H9 (cell line): ENCODE measurements around the gene EED. TPM values are rescaled to one million over a fixed set of nuclear protein-coding genes. Genes with fewer than 3 reads are reported as not detected.

Source experiments
- DNase-seq: peaks from one replicate; pipeline ENCODE4 v3.0.0-alpha.2; 2017
- H2AFZ ChIP-seq: one replicate; pipeline ENCODE4 v1.6.1; 2013; ENCODE audit warnings: mild to moderate bottlenecking, low read length, control low read depth, moderate library complexity
- H2AK5ac ChIP-seq: 2 replicates; pipeline ENCODE4 v1.6.1; 2013; ENCODE audit warnings: low read length, control low read depth, mixed read lengths; ENCODE audit not compliant: insufficient read length
- H2BK120ac ChIP-seq: one replicate; pipeline ENCODE4 v1.6.1; 2013; ENCODE audit warnings: low read depth, mild to moderate bottlenecking, low read length, control low read depth, inconsistent platforms; ENCODE audit not compliant: poor library complexity, severe bottlenecking
- H2BK12ac ChIP-seq: 2 replicates; pipeline ENCODE4 v1.6.1; 2013; ENCODE audit warnings: low read length, control low read depth, mixed read lengths, low read depth; ENCODE audit not compliant: insufficient read length
- H2BK15ac ChIP-seq: 2 replicates; pipeline ENCODE4 v1.6.1; 2013; ENCODE audit warnings: low read depth, low read length, control low read depth
- H2BK20ac ChIP-seq: one replicate; pipeline ENCODE4 v1.6.1; 2013; ENCODE audit warnings: low read depth, mild to moderate bottlenecking, low read length, control low read depth, inconsistent platforms; ENCODE audit not compliant: poor library complexity, severe bottlenecking
- H2BK5ac ChIP-seq: 2 replicates; pipeline ENCODE4 v1.6.1; 2013; ENCODE audit warnings: low read length, control low read depth, mixed read lengths; ENCODE audit not compliant: insufficient read length
- H3K14ac ChIP-seq: 2 replicates; pipeline ENCODE4 v1.6.1; 2013; ENCODE audit warnings: low read length, control low read depth; ENCODE audit not compliant: insufficient read depth
- H3K18ac ChIP-seq: 2 replicates; pipeline ENCODE4 v1.6.1; 2013; ENCODE audit warnings: low read depth, mild to moderate bottlenecking, mixed read lengths, low read length, control low read depth; ENCODE audit not compliant: insufficient read length
- H3K23ac ChIP-seq: 2 replicates; pipeline ENCODE4 v1.6.1; 2013; ENCODE audit warnings: low read length, control low read depth, mixed read lengths, low read depth; ENCODE audit not compliant: insufficient read length
- H3K23me2 ChIP-seq: 2 replicates; pipeline ENCODE4 v1.6.1; 2013; ENCODE audit warnings: low read depth, mild to moderate bottlenecking, mixed read lengths, low read length, control low read depth; ENCODE audit not compliant: insufficient read length, poor library complexity, severe bottlenecking
- H3K27ac ChIP-seq: 2 replicates; pipeline ENCODE4 v1.5.1; 2013; ENCODE audit warnings: low read length, control low read depth, mixed read lengths, low read depth; ENCODE audit not compliant: insufficient read length
- H3K27me3 ChIP-seq: 2 replicates; pipeline ENCODE4 v1.6.1; 2013; ENCODE audit warnings: low read length, control low read depth, inconsistent platforms; ENCODE audit not compliant: insufficient read depth
- H3K4ac ChIP-seq: 2 replicates; pipeline ENCODE4 v1.6.1; 2013; ENCODE audit warnings: low read depth, mild to moderate bottlenecking, control low read depth, inconsistent platforms, low read length, moderate library complexity
- H3K4me1 ChIP-seq: 2 replicates; pipeline ENCODE4 v1.6.1; 2013; ENCODE audit warnings: low read length, control low read depth, inconsistent platforms; ENCODE audit not compliant: insufficient read depth
- H3K4me2 ChIP-seq: 2 replicates; pipeline ENCODE4 v1.6.1; 2013; ENCODE audit warnings: low read length, control low read depth, mixed read lengths; ENCODE audit not compliant: insufficient read length, insufficient read depth
- H3K56ac ChIP-seq: 2 replicates; pipeline ENCODE4 v1.6.1; 2013; ENCODE audit warnings: low read depth, mild to moderate bottlenecking, mixed read lengths, low read length, control low read depth; ENCODE audit not compliant: insufficient read length
- H3K79me1 ChIP-seq: 2 replicates; pipeline ENCODE4 v1.6.1; 2013; ENCODE audit warnings: low read depth, mild to moderate bottlenecking, moderate library complexity, low read length, control low read depth, inconsistent platforms; ENCODE audit not compliant: insufficient read depth, poor library complexity, severe bottlenecking
- H3K79me2 ChIP-seq: 2 replicates; pipeline ENCODE4 v1.6.1; 2013; ENCODE audit warnings: low read length, control low read depth, inconsistent platforms; ENCODE audit not compliant: insufficient read depth
- H3K9ac ChIP-seq: 2 replicates; pipeline ENCODE4 v1.6.1; 2013; ENCODE audit warnings: low read length, control low read depth, mixed read lengths; ENCODE audit not compliant: insufficient read length; ENCODE audit errors: extremely low read depth
- H3K9me3 ChIP-seq: one replicate; pipeline ENCODE4 v1.6.1; 2013; ENCODE audit warnings: low read depth, low read length, inconsistent platforms; ENCODE audit not compliant: control insufficient read depth
- H3T11ph ChIP-seq: one replicate; pipeline ENCODE4 v1.6.1; 2013; ENCODE audit warnings: mild to moderate bottlenecking, low read length, control low read depth, inconsistent platforms
- H4K20me1 ChIP-seq: one replicate; pipeline ENCODE4 v1.6.1; 2013; ENCODE audit not compliant: control insufficient read depth, insufficient read length, insufficient read depth
- H4K5ac ChIP-seq: 2 replicates; pipeline ENCODE4 v1.6.1; 2013; ENCODE audit warnings: low read depth, mild to moderate bottlenecking, mixed read lengths, low read length, control low read depth; ENCODE audit not compliant: insufficient read length
- H4K8ac ChIP-seq: replicated peaks from 2 replicates; pipeline ENCODE4 v1.6.1; 2013; ENCODE audit warnings: low read length, control low read depth, mixed read lengths, low read depth; ENCODE audit not compliant: insufficient read length
- H4K91ac ChIP-seq: 2 replicates; pipeline ENCODE4 v1.6.1; 2013; ENCODE audit warnings: low read depth, mild to moderate bottlenecking, moderate library complexity, mixed read lengths, low read length, control low read depth; ENCODE audit not compliant: insufficient read length
- H3K27ac Mint-ChIP-seq, 3 experiments: 2 replicates in 2 of 3; 3 replicates in 1 of 3; pipeline ENCODE4 v1.8.0; 2020 to 2021; ENCODE audit warnings: mixed read lengths in 3 of 3, mild to moderate bottlenecking in 1 of 3, moderate library complexity in 1 of 3
- H3K27me3 Mint-ChIP-seq: 2 replicates; pipeline ENCODE4 v1.8.0; 2021; ENCODE audit warnings: low read depth, mild to moderate bottlenecking, moderate library complexity, mixed read lengths
- H3K36me3 Mint-ChIP-seq, 3 experiments: 2 replicates in 2 of 3; 3 replicates in 1 of 3; pipeline ENCODE4 v1.8.0; 2020 to 2021; ENCODE audit warnings: low read depth in 3 of 3, mixed read lengths in 3 of 3; ENCODE audit not compliant: insufficient read depth in 1 of 3
- H3K4me1 Mint-ChIP-seq, 2 experiments: 2 replicates each; pipeline ENCODE4 v1.8.0; 2020; ENCODE audit warnings: mixed read lengths in 2 of 2
- H3K4me3 Mint-ChIP-seq, 2 experiments: 2 replicates in 1 of 2; 3 replicates in 1 of 2; pipeline ENCODE4 v1.8.0; 2020 to 2021; ENCODE audit warnings: mild to moderate bottlenecking in 2 of 2, mixed read lengths in 2 of 2, moderate library complexity in 1 of 2
- H3K9me3 Mint-ChIP-seq, 2 experiments: 2 replicates in 1 of 2; 3 replicates in 1 of 2; pipeline ENCODE4 v1.8.0; 2020; ENCODE audit warnings: mild to moderate bottlenecking in 2 of 2, mixed read lengths in 2 of 2, moderate library complexity in 1 of 2
- WGBS: extraction: QIAGEN DNeasy Blood & Tissue Kit; methylation state at CpG from one replicate; pipeline ENCODE4 v1.1.7; 2013; ENCODE audit warnings: missing lambda C conversion rate, low lambda C conversion rate, mixed read lengths; ENCODE audit not compliant: insufficient read length; ENCODE audit errors: extremely low coverage; 5-methylcytosine and 5-hydroxymethylcytosine counted together
- total RNA-seq: library from RNA; stranded (reverse); gene quantifications from 2 replicates; pipeline ENCODE4 v1.2.1, GENCODE V29; 2021
- TF ChIP-seq, protein P1 (sequence below): fragments of 200-600 bp; sonication (generic); conservative IDR thresholded peaks from 3 replicates; pipeline ENCODE4 v1.8.0; 2021; ENCODE audit warnings: antibody characterized with exemption, mild to moderate bottlenecking

EED gene
- total RNA-seq, 1 experiment from 2014 or later = 34.1 TPM

- no peaks in the 10 kb centered on the region for H3K27me3 Mint-ChIP-seq
- no peak overlapping the region for H2BK15ac ChIP-seq
- H3K14ac ChIP-seq = no peak overlapping the region
- H3K56ac ChIP-seq = no peak overlapping the region
- H4K20me1 ChIP-seq = no peaks in the 10 kb centered on the region
- no peak overlapping the region for H3K4ac ChIP-seq
- no peak overlapping the region for H2AFZ ChIP-seq
- TF ChIP-seq, protein P1, sequence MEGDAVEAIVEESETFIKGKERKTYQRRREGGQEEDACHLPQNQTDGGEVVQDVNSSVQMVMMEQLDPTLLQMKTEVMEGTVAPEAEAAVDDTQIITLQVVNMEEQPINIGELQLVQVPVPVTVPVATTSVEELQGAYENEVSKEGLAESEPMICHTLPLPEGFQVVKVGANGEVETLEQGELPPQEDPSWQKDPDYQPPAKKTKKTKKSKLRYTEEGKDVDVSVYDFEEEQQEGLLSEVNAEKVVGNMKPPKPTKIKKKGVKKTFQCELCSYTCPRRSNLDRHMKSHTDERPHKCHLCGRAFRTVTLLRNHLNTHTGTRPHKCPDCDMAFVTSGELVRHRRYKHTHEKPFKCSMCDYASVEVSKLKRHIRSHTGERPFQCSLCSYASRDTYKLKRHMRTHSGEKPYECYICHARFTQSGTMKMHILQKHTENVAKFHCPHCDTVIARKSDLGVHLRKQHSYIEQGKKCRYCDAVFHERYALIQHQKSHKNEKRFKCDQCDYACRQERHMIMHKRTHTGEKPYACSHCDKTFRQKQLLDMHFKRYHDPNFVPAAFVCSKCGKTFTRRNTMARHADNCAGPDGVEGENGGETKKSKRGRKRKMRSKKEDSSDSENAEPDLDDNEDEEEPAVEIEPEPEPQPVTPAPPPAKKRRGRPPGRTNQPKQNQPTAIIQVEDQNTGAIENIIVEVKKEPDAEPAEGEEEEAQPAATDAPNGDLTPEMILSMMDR = no peak
- H3K18ac ChIP-seq = no peak overlapping the region
- H2BK20ac ChIP-seq = no peak overlapping the region
- no peak overlapping the region for H2AK5ac ChIP-seq
- H4K8ac ChIP-seq = no peak overlapping the region
- H3K9me3 Mint-ChIP-seq = no peaks in the 10 kb centered on the region
- H3K36me3 Mint-ChIP-seq = peaks cover 14 to 31% (median 20%) of the 10 kb centered on the region in 3 experiments; a peak in 6 of 7 replicates
- no peak overlapping the region for H3K23ac ChIP-seq
- no CpG with 5 or more reads among the region's 1 CpG for WGBS
- no peaks in the 10 kb centered on the region; the same call in 1 of the 2 replicates for H3K79me2 ChIP-seq
- DNase-seq = no peak
- no peaks in the 10 kb centered on the region for H3K79me1 ChIP-seq
- H3K4me1 ChIP-seq = no peaks in the 10 kb centered on the region
- no peak overlapping the region for H4K91ac ChIP-seq
- H3T11ph ChIP-seq = no peak overlapping the region
- no peak overlapping the region for H2BK5ac ChIP-seq
- H3K27ac Mint-ChIP-seq = no peak overlapping the region
- no peak overlapping the region for H3K9ac ChIP-seq
- no peak overlapping the region for H3K27ac ChIP-seq
- H3K23me2 ChIP-seq = no peaks in the 10 kb centered on the region
- H3K27me3 ChIP-seq = no peaks in the 10 kb centered on the region
- H3K9me3 ChIP-seq = no peaks in the 10 kb centered on the region
- H4K5ac ChIP-seq = no peak overlapping the region
- H2BK120ac ChIP-seq = no peak overlapping the region
- H2BK12ac ChIP-seq = no peak overlapping the region
- peaks cover 5% of the 10 kb centered on the region in 2 experiments for H3K4me1 Mint-ChIP-seq
- no peak overlapping the region for H3K4me2 ChIP-seq
- H3K4me3 Mint-ChIP-seq = no peak overlapping the region
These were observed 25.1 kb downstream of the EED start for GRCh38 chr11:86269645-86270044.
